Measurements from ENCODE around the gene B3GNT5.

Gene B3GNT5

DNA sequence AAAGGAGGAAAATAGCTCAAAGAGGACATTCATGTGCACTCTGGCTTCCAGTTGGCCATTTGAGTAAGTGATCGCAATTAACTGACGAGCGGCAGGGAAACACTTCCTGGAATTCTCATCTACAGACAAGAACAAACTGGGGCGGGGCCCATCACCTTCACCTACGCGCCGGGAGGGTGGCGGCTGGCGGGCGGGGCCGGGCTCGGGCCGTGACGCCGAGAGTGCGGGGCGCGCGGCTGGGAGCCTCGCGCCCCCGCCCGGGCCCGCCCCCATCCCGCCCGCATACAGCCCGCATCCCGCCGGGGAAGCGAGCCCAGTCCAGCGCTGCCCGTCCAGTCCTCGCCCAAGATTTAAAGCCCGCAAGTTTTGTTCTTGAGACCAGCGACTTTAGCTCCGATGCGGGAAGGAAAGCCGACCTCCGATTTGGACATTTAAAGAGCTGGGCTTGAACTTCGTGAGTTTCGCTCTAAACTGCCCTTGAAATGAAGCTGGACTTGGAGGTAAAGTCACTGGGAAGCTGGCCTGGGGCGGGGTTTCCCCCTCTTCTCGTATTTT lies at the start of gene B3GNT5:
Gene B3GNT5, plus strand, starts transcription at position 281 of the 555 bp plus-strand sequence. CDS start 16,546 bp downstream, outside the sequence.
- Mint-ChIP-seq H3K9me3 (no peaks in the 10 kb centered on the region), H3K4me1 (peaks cover 9% of the 10 kb centered on the region), H3K4me3 (peak within 1 kb of the TSS; percentile 66), H3K36me3 (peaks cover 4% of the 10 kb centered on the region), H3K27me3 (peaks cover 43% of the 10 kb centered on the region), H3K27ac (no peak within 1 kb of the TSS)
- peak; percentile 50 for DNase-seq
- CTCF ChIA-PET, result interaction anchor here (1.6 to 2.3 kb wide), 5 partner anchors 13 to 131 kb away, joined by 3 to 15 read pairs (median 6); no protein-coding TSS in a partner anchor

DNA sequence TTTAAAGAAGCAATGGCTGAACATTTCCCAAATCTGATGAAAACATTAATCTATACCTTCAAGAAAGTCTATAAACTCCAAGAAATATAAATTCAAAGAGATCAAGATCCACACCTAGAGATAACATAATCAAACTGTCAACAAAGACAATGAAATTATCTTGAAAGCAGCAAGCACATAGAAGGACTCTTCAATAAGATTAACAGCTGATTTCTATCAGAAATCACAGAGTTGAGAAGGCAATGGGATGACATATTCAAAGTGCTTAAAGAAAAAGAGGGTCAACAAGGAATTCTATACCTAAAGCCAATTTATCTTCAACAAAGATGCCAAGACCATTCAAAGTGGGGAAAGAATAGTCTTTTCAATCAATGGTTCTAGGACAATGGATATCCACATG lies 49.4 kb upstream of the B3GNT5 start:
- CTCF ChIA-PET, result no interaction called here

GRCh38 chr3:183208260-183208659 lies 44.8 kb upstream of the B3GNT5 start:
- CTCF ChIA-PET, result interaction anchor here (0.6 to 1.3 kb wide), 3 partner anchors 29 to 910 kb away, joined by 3 to 4 read pairs (median 4); no protein-coding TSS in a partner anchor
- DNase-seq, result no peak
- Mint-ChIP-seq H3K9me3 (peaks cover 23% of the 10 kb centered on the region), H3K36me3 (no peaks in the 10 kb centered on the region), H3K4me1 (peaks cover 3% of the 10 kb centered on the region), H3K27me3 (peaks cover 3% of the 10 kb centered on the region), H3K4me3 (no peak overlapping the region), H3K27ac (no peak overlapping the region)

More for the DNA sequence above, 49.4 kb upstream of the B3GNT5 start:
- Mint-ChIP-seq H3K4me1 (peaks cover 15% of the 10 kb centered on the region), H3K4me3 (no peak overlapping the region), H3K9me3 (peaks cover 39% of the 10 kb centered on the region), H3K27me3 (no peaks in the 10 kb centered on the region), H3K36me3 (peaks cover 13% of the 10 kb centered on the region), H3K27ac (no peak overlapping the region)
- no peak for DNase-seq

GRCh38 chr3:183208800-183209199 lies 44.3 kb upstream of the B3GNT5 start:
- CTCF ChIA-PET, result interaction anchor here (1.3 kb wide), 1 partner anchor 30 kb away, joined by 4 read pairs; no protein-coding TSS in a partner anchor
- peaks cover 18% of the 10 kb centered on the region for H3K9me3 Mint-ChIP-seq
- no peak overlapping the region for H3K27ac Mint-ChIP-seq
- peaks cover 3% of the 10 kb centered on the region for H3K4me1 Mint-ChIP-seq
- DNase-seq, result no peak
- peaks cover 3% of the 10 kb centered on the region for H3K27me3 Mint-ChIP-seq
- H3K4me3 Mint-ChIP-seq, result no peak overlapping the region
- no peaks in the 10 kb centered on the region for H3K36me3 Mint-ChIP-seq

GRCh38 chr3:183210341-183210740 lies 42.7 kb upstream of the B3GNT5 start:
- CTCF ChIA-PET, result interaction anchor here (1.3 kb wide), 1 partner anchor 25 kb away, joined by 4 read pairs; no protein-coding TSS in a partner anchor
- Mint-ChIP-seq H3K36me3 (no peaks in the 10 kb centered on the region), H3K9me3 (peaks cover 13% of the 10 kb centered on the region), H3K27ac (no peak overlapping the region), H3K4me1 (peaks cover 3% of the 10 kb centered on the region), H3K4me3 (no peak overlapping the region), H3K27me3 (peaks cover 3% of the 10 kb centered on the region)
- no peak for DNase-seq

DNA sequence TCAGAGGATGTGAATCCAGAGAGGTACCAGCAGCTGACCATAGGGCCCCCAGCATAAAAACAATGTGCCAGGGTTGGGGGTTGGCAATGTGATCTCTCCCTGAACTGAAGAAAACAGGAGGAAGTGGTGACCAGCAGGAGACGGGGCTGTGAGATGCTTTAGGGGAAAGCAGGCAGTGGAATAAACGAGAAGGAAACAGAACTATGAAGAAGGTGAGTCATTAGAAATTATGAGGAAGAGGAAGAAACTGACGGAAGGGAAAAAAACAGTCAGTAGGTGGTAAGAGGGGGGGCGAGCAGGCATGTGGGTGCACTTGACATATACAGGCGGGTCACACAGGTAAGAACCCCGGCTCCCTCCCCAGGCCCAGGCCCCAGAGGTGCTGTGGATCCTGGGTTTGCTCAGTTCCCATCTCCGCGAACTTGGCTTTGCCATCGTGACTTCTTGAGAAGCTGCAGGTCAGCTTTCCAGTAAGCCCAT lies 42.2 kb upstream of the B3GNT5 start:
- H3K4me3 Mint-ChIP-seq, result no peak overlapping the region
- H3K4me1 Mint-ChIP-seq, result peaks cover 3% of the 10 kb centered on the region

DNA sequence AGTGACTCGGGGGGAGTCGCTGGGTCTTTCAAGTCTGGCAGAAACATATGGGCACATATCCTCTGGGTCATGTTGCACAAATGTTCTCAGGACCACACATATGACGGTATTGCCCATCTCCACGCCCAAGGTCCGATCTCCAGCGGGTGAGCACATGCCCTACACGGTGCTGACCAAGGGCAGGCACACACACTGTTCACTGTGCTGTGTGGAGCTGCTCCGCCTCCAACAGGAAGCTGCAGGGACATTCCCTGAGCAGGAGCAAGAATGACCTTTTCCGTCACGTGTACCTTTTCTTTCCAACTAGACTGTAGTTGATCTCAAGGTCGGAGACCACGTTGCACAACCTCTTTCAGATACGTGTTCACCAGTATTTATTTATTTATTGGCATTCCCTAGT lies 41.7 kb upstream of the B3GNT5 start:
- Mint-ChIP-seq H3K27me3 (peaks cover 3% of the 10 kb centered on the region), H3K9me3 (peaks cover 13% of the 10 kb centered on the region), H3K27ac (no peak overlapping the region), H3K4me1 (peaks cover 3% of the 10 kb centered on the region), H3K4me3 (no peak overlapping the region), H3K36me3 (no peaks in the 10 kb centered on the region)
- CTCF ChIA-PET, result no interaction called here
- DNase-seq, result no peak

More for the DNA sequence above, 42.2 kb upstream of the B3GNT5 start:
- Mint-ChIP-seq H3K27ac (no peak overlapping the region), H3K9me3 (peaks cover 13% of the 10 kb centered on the region), H3K27me3 (peaks cover 3% of the 10 kb centered on the region), H3K36me3 (no peaks in the 10 kb centered on the region)
- CTCF ChIA-PET, result interaction anchor here (1.3 kb wide), 1 partner anchor 25 kb away, joined by 4 read pairs; no protein-coding TSS in a partner anchor
- DNase-seq, result no peak

- peaks cover 3% of the 10 kb centered on the region for H3K27me3 Mint-ChIP-seq
- no peak overlapping the region for H3K27ac Mint-ChIP-seq
- CTCF ChIA-PET, result no interaction called here
Observed at GRCh38 chr3:183212096-183212495, 41.0 kb upstream of the B3GNT5 start.

GRCh38 chr3:183212565-183212964 lies 40.5 kb upstream of the B3GNT5 start:
- Mint-ChIP-seq H3K27me3 (peaks cover 5% of the 10 kb centered on the region), H3K4me3 (no peak overlapping the region), H3K36me3 (no peaks in the 10 kb centered on the region), H3K27ac (no peak overlapping the region), H3K9me3 (peaks cover 11% of the 10 kb centered on the region), H3K4me1 (peaks cover 3% of the 10 kb centered on the region)
- CTCF ChIA-PET, result no interaction called here
- DNase-seq, result no peak

More at GRCh38 chr3:183212096-183212495, 41.0 kb upstream of the B3GNT5 start:
- no peak for DNase-seq
- Mint-ChIP-seq H3K9me3 (peaks cover 13% of the 10 kb centered on the region), H3K4me3 (no peak overlapping the region), H3K4me1 (peaks cover 3% of the 10 kb centered on the region), H3K36me3 (no peaks in the 10 kb centered on the region)

DNA sequence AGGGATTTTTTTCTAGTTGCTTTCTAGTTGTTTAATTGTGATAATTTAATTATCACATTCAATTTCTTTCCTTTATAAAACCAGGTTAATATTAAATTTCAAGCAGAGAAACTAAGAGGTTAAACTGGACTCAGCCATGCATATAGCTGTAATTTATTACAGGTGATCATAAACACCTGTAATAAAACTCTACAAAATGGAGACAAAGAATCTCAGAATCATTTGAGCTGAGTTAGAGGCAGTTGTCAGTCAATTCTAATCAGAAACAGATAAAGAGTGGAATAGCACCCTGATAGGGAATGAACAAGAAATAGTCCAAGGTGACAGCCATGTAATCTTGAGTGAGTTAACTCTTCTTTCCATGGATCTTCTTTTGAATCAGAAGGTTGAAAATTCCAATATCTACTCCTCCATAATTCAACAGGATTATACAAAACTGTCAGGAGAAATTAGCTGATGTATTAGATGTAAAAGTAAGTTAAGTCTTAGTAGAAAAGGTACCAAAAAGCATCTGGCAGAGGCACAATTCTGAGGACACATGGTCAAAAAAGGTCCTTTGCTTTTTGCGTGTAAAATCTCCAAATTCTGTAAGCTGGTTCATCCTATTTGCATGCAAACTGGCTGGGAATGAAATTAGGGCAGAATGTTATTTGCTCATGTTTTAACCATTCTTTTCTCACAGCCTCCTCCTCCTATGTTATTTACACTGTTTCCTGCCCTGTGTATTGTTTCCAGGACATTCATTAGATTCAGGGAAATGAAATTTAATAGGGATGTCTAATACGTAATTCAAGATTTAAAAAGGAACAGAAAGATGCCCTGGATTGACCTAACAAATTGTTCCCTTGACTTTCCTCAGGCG lies 39.4 kb upstream of the B3GNT5 start:
- CTCF ChIA-PET, result interaction anchor here (0.9 kb wide), 1 partner anchor 168 kb away, joined by 3 read pairs; no protein-coding TSS in a partner anchor
- H3K27ac Mint-ChIP-seq, result no peak overlapping the region
- no peak for DNase-seq

DNA sequence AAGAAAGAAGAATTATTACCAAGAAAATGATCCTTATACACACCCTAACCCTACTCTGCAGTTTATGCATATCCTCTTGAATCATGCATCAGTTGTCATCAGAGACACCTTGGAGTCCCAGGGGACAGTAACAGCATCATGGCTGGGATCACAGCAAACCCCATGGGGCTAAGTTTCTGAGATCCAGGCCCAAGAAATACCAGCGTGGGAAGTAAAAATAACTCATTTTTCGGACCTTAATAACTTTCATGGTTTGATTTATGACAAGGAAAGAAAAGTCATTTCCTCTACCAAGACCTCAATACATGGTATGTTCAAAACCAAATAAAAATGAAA lies 38.8 kb upstream of the B3GNT5 start:
- no peak for DNase-seq
- CTCF ChIA-PET, result interaction anchor here (0.9 kb wide), 1 partner anchor 168 kb away, joined by 3 read pairs; no protein-coding TSS in a partner anchor
- Mint-ChIP-seq H3K9me3 (peaks cover 2% of the 10 kb centered on the region), H3K36me3 (no peaks in the 10 kb centered on the region), H3K27ac (no peak overlapping the region), H3K4me1 (peaks cover 7% of the 10 kb centered on the region), H3K4me3 (no peak overlapping the region), H3K27me3 (peaks cover 7% of the 10 kb centered on the region)

More for the DNA sequence above, 39.4 kb upstream of the B3GNT5 start:
- H3K4me3 Mint-ChIP-seq, result no peak overlapping the region
- peaks cover 4% of the 10 kb centered on the region for H3K4me1 Mint-ChIP-seq
- peaks cover 7% of the 10 kb centered on the region for H3K27me3 Mint-ChIP-seq
- H3K36me3 Mint-ChIP-seq, result no peaks in the 10 kb centered on the region
- peaks cover 2% of the 10 kb centered on the region for H3K9me3 Mint-ChIP-seq

DNA sequence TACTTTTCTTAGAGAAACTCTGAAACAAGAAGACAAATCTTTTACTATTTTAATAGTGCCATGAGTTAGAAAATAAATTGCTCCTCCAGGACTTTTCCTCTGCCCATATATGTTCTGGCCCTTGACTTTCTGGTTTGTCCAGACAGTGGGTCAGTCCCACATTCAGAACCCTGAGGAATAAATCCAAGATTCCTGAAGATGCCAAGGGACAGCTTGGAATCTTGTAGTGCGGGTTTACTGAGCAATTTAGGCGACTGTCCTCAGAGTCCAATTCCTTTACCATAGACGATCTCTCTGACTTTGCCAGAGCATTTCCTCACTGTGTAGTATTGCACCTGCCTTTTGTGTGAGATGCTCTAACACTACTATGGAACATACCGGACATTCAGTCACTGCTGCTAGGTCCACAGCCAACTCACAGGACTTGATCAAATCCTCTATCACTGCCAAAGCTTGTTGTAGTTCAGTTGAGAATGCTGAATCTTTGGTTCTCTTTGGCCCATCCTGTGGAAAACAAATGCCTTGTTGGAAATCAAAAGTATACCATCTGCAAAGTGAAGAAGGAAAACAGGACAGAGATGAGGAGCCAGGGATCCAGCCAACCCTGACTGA lies 37.4 kb upstream of the B3GNT5 start:
- H3K27ac Mint-ChIP-seq, result no peak overlapping the region
- H3K36me3 Mint-ChIP-seq, result no peaks in the 10 kb centered on the region
- peaks cover 2% of the 10 kb centered on the region for H3K9me3 Mint-ChIP-seq
- CTCF ChIA-PET, result no interaction called here
- DNase-seq, result no peak
- peaks cover 7% of the 10 kb centered on the region for H3K27me3 Mint-ChIP-seq
- H3K4me1 Mint-ChIP-seq, result peaks cover 7% of the 10 kb centered on the region
- no peak overlapping the region for H3K4me3 Mint-ChIP-seq

GRCh38 chr3:183217548-183218332 lies 35.3 kb upstream of the B3GNT5 start:
- H3K4me1 Mint-ChIP-seq, result peaks cover 4% of the 10 kb centered on the region
- no peaks in the 10 kb centered on the region for H3K9me3 Mint-ChIP-seq
- peaks cover 7% of the 10 kb centered on the region for H3K27me3 Mint-ChIP-seq
- H3K4me3 Mint-ChIP-seq, result no peak overlapping the region
- no peaks in the 10 kb centered on the region for H3K36me3 Mint-ChIP-seq
- CTCF ChIA-PET, result interaction anchor here (1.4 kb wide), 1 partner anchor 33 kb away, joined by 3 read pairs; no protein-coding TSS in a partner anchor
- H3K27ac Mint-ChIP-seq, result no peak overlapping the region
- no peak for DNase-seq
